WTC11 (cell line): Measurements from ENCODE around the gene RIOK2. TPM values are rescaled to one million over a fixed set of nuclear protein-coding genes. Genes with fewer than 3 reads are reported as not detected.
A peak's percentile ranks its signal among the peaks of the same experiment; 100 is the strongest.

Source experiments
- ATAC-seq: fragments of 200-7000 bp; cut with Tn5 transposase; 2 replicates; pipeline ENCODE4 v1.10.0; 2021; ENCODE audit warnings: mild to moderate bottlenecking, moderate library complexity
- CTCF ChIA-PET: fragments of 300-600 bp; sonication (Branson Sonifier 250); formaldehyde crosslinking; loops from one replicate; lab custom pipeline; 2021; ENCODE audit warnings: antibody characterized with exemption; lab: Charles Lee
- POLR2A ChIA-PET: fragments of 350-600 bp; sonication (Branson Sonifier 250); formaldehyde crosslinking; loops from one replicate; lab custom pipeline; 2021; ENCODE audit warnings: antibody characterized with exemption; lab: Charles Lee
- DNase-seq: peaks from one replicate; pipeline ENCODE4 v3.0.0; 2021; ENCODE audit warnings: low spot score
- H3K27ac Mint-ChIP-seq: 2 replicates; pipeline ENCODE4 v1.8.0; 2021; ENCODE audit warnings: mixed read lengths
- H3K27me3 Mint-ChIP-seq: 2 replicates; pipeline ENCODE4 v1.8.0; 2021; ENCODE audit warnings: low read depth, mild to moderate bottlenecking, moderate library complexity, mixed read lengths
- H3K36me3 Mint-ChIP-seq: 2 replicates; pipeline ENCODE4 v1.8.0; 2021; ENCODE audit warnings: mixed read lengths
- H3K4me1 Mint-ChIP-seq: 2 replicates; pipeline ENCODE4 v1.8.0; 2022; ENCODE audit warnings: mixed read lengths
- H3K4me3 Mint-ChIP-seq: 2 replicates; pipeline ENCODE4 v1.8.0; 2021; ENCODE audit warnings: mild to moderate bottlenecking, moderate library complexity, mixed read lengths
- H3K9me3 Mint-ChIP-seq: 2 replicates; pipeline ENCODE4 v1.8.0; 2021; ENCODE audit warnings: mixed read lengths
- ATF6 ChIP-seq: sonication (generic); formaldehyde crosslinking; IDR thresholded peaks from 2 replicates; pipeline ENCODE4 v1.8.1; 2023; ENCODE audit warnings: mild to moderate bottlenecking, missing genetic modification reagents
- CREB1 ChIP-seq: sonication (generic); formaldehyde crosslinking; IDR thresholded peaks from 2 replicates; pipeline ENCODE4 v1.8.0; 2023; ENCODE audit warnings: mild to moderate bottlenecking, missing genetic modification reagents
- E2F1 ChIP-seq: sonication (generic); formaldehyde crosslinking; IDR thresholded peaks from 2 replicates; pipeline ENCODE4 v1.8.0; 2022; ENCODE audit warnings: mild to moderate bottlenecking, missing genetic modification reagents
- EMX1 ChIP-seq: fragments of 250-450 bp; sonication (Bioruptor Pico); IDR thresholded peaks from 2 replicates; pipeline ENCODE4 v1.8.0; 2021; ENCODE audit warnings: mild to moderate bottlenecking
- ERG ChIP-seq: fragments of 250-450 bp; sonication (Bioruptor Pico); IDR thresholded peaks from 2 replicates; pipeline ENCODE4 v1.8.0; 2021; ENCODE audit warnings: mild to moderate bottlenecking
- GRHL2 ChIP-seq: fragments of 250-450 bp; sonication (Bioruptor Pico); IDR thresholded peaks from 2 replicates; pipeline ENCODE4 v1.8.0; 2022; ENCODE audit warnings: mild to moderate bottlenecking, moderate library complexity; ENCODE audit not compliant: insufficient replicate concordance, severe bottlenecking
- IRF2 ChIP-seq: sonication (generic); formaldehyde crosslinking; IDR thresholded peaks from 2 replicates; pipeline ENCODE4 v1.8.0; 2022; ENCODE audit warnings: low read depth, missing genetic modification reagents, borderline replicate concordance
- JUN ChIP-seq: sonication (generic); formaldehyde crosslinking; IDR thresholded peaks from 2 replicates; pipeline ENCODE4 v1.8.0; 2023; ENCODE audit warnings: mild to moderate bottlenecking, missing genetic modification reagents
- NFATC4 ChIP-seq: fragments of 250-450 bp; sonication (Bioruptor Pico); IDR thresholded peaks from 2 replicates; pipeline ENCODE4 v1.9.0; 2021; ENCODE audit warnings: mild to moderate bottlenecking
- NR2C2 ChIP-seq: sonication (generic); formaldehyde crosslinking; IDR thresholded peaks from 2 replicates; pipeline ENCODE4 v1.8.0; 2022; ENCODE audit warnings: mild to moderate bottlenecking, missing genetic modification reagents
- OVOL2 ChIP-seq: fragments of 250-450 bp; sonication (Bioruptor Pico); IDR thresholded peaks from 2 replicates; pipeline ENCODE4 v1.9.0; 2021; ENCODE audit warnings: mild to moderate bottlenecking, borderline replicate concordance
- PRRX2 ChIP-seq: fragments of 250-450 bp; sonication (Bioruptor Pico); IDR thresholded peaks from 2 replicates; pipeline ENCODE4 v1.8.0; 2021; ENCODE audit warnings: mild to moderate bottlenecking
- RORB ChIP-seq: fragments of 250-450 bp; sonication (Bioruptor Pico); IDR thresholded peaks from 2 replicates; pipeline ENCODE4 v1.9.0; 2021; ENCODE audit warnings: mild to moderate bottlenecking
- ZBTB43 ChIP-seq: sonication (generic); formaldehyde crosslinking; IDR thresholded peaks from 2 replicates; pipeline ENCODE4 v1.8.1; 2023; ENCODE audit warnings: mild to moderate bottlenecking, missing genetic modification reagents
- ZMAT4 ChIP-seq: fragments of 250-450 bp; sonication (Bioruptor Pico); IDR thresholded peaks from 2 replicates; pipeline ENCODE4 v1.9.0; 2021; ENCODE audit warnings: mild to moderate bottlenecking
- ZNF121 ChIP-seq: sonication (generic); formaldehyde crosslinking; IDR thresholded peaks from 2 replicates; pipeline ENCODE4 v1.8.0; 2023; ENCODE audit warnings: missing genetic modification reagents
- ZNF317 ChIP-seq: sonication (generic); formaldehyde crosslinking; IDR thresholded peaks from 2 replicates; pipeline ENCODE4 v1.8.1; 2023; ENCODE audit warnings: low read depth, mild to moderate bottlenecking, moderate library complexity, missing genetic modification reagents, borderline replicate concordance
- total RNA-seq: library from RNA; stranded (reverse); gene quantifications from 3 replicates; pipeline ENCODE4 v1.2.3, GENCODE V29; 2021
- TF ChIP-seq, protein P1 (sequence below): fragments of 250-450 bp; sonication (Bioruptor Pico); IDR thresholded peaks from 2 replicates; pipeline ENCODE4 v1.9.0; 2021; ENCODE audit warnings: moderate library complexity, mild to moderate bottlenecking, inconsistent platforms, borderline replicate concordance

RIOK2 gene
- total RNA-seq, 1 experiment from 2014 or later, result 35.2 TPM

DNA sequence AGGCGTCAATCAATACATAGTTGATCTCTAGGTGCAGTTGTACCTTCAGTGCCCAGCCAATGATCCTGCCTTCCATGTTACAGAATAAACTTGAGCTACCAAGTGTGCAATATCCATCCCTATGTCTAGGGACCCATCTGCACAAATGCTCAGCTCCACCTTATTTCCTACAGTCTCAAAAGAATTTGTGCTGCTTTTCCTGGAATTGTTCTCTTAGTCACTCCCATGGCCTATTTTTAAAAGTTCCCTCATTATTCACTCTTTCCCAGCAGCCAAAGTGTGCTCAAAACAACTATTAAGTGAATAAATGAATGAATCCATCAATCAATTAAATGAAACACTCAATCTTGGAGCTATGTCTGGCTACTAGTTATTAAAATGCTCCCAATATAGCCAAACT lies 55.3 kb downstream of the RIOK2 start:
- Mint-ChIP-seq H3K4me1 (0 out of 2 replicates have a peak, but pooled peaks cover 4% of the 10 kb centered on the region), H3K4me3 (no peak overlapping the region), H3K9me3 (no peaks in the 10 kb centered on the region), H3K27me3 (no peaks in the 10 kb centered on the region), H3K36me3 (no peaks in the 10 kb centered on the region), H3K27ac (no peak overlapping the region)
- ChIA-PET POLR2A (no interaction called here), CTCF (interaction anchor here (0.8 kb wide), 1 partner anchor 15 kb away, joined by 4 read pairs; the partner anchor contains the start of gene LIX1)
- no peak for TF ChIP-seq PRRX2 (CRISPR knock-in tag)
- TF ChIP-seq ERG (CRISPR knock-in tag), result no peak
- TF ChIP-seq ZMAT4 (CRISPR knock-in tag), result no peak
- ATAC-seq, result no peak
- DNase-seq, result no peak

- Mint-ChIP-seq H3K27me3 (no peaks in the 10 kb centered on the region), H3K4me3 (no peak overlapping the region), H3K36me3 (no peaks in the 10 kb centered on the region), H3K4me1 (0 out of 2 replicates have a peak, but pooled peaks cover 4% of the 10 kb centered on the region), H3K27ac (no peak overlapping the region), H3K9me3 (no peaks in the 10 kb centered on the region)
- TF ChIP-seq OVOL2 (CRISPR knock-in tag) (no peak), NFATC4 (CRISPR knock-in tag) (no peak), GRHL2 (no peak), E2F1 (no peak), EMX1 (no peak), JUN (CRISPR knock-in tag) (no peak), ZBTB43 (CRISPR knock-in tag) (no peak), ATF6 (CRISPR knock-in tag) (no peak), ZNF317 (CRISPR knock-in tag) (no peak), CREB1 (no peak), NR2C2 (CRISPR knock-in tag) (no peak), IRF2 (no peak), RORB (CRISPR knock-in tag) (no peak), ZNF121 (CRISPR knock-in tag) (no peak)
- TF ChIP-seq, protein P1, sequence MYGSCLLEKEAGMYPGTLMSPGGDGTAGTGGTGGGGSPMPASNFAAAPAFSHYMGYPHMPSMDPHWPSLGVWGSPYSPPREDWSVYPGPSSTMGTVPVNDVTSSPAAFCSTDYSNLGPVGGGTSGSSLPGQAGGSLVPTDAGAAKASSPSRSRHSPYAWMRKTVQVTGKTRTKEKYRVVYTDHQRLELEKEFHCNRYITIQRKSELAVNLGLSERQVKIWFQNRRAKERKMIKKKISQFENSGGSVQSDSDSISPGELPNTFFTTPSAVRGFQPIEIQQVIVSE (CRISPR knock-in tag), result no peak
- ChIA-PET POLR2A (no interaction called here), CTCF (interaction anchor here (1.0 kb wide), 1 partner anchor 17 kb away, joined by 3 read pairs; the partner anchor contains the start of gene LIX1)
- peak; percentile 67 for ATAC-seq
- DNase-seq, result no peak
These were observed 57.8 kb downstream of the RIOK2 start for GRCh38 chr5:97125125-97125683.
